NB4 (cell line): ENCODE measurements around the gene SLC38A10.

ENCODE experiments used
- DNase-seq: peaks from one replicate; pipeline ENCODE4 v3.0.0; 2010; ENCODE audit warnings: low read depth
- H3K4me3 ChIP-seq: one replicate; pipeline ENCODE4 v1.5.1; 2011; ENCODE audit warnings: mild to moderate bottlenecking, low read depth, low read length, moderate library complexity
- CTCF ChIP-seq: IDR thresholded peaks from one replicate; pipeline ENCODE4 v1.5.1; 2012; ENCODE audit warnings: low read depth, low read length
- MAX ChIP-seq: IDR thresholded peaks from 2 replicates; pipeline ENCODE4 v1.6.1; 2011; ENCODE audit warnings: low read depth, low read length
- MYC ChIP-seq: IDR thresholded peaks from 2 replicates; pipeline ENCODE4 v1.6.1; 2011; ENCODE audit warnings: low read depth, low read length
- POLR2A ChIP-seq: IDR thresholded peaks from 2 replicates; pipeline ENCODE4 v1.6.1; 2011; ENCODE audit warnings: mild to moderate bottlenecking; ENCODE audit not compliant: insufficient read length; ENCODE audit errors: extremely low read depth

The SLC38A10 gene

GRCh38 chr17:81298991-81299738 is 4.1 kb upstream of the SLC38A10 start:
- no peak for DNase-seq
- H3K4me3 ChIP-seq: no peak overlapping the region
- TF ChIP-seq MAX (no peak), CTCF (no peak), MYC (no peak), POLR2A (no peak)

- no peak for DNase-seq
- no peak for TF ChIP-seq MYC
- TF ChIP-seq CTCF: no peak
- no peak for TF ChIP-seq POLR2A
- no peak for TF ChIP-seq MAX
- H3K4me3 ChIP-seq: no peak overlapping the region
Measured at GRCh38 chr17:81298325-81298990, 3.4 kb upstream of the SLC38A10 start.

GRCh38 chr17:81295676-81296381 is 722 bp upstream of the SLC38A10 start:
- H3K4me3 ChIP-seq: peak overlapping the region; percentile 88
- peak; percentile 70 for DNase-seq
- 0 out of 2 replicates have a peak, but pooled peaks have one; percentile 13 for TF ChIP-seq MYC
- peak; percentile 42 for TF ChIP-seq CTCF
- no peak for TF ChIP-seq POLR2A
- TF ChIP-seq MAX: peak; percentile 41

GRCh38 chr17:81294512-81295030 is 536 bp downstream of the SLC38A10 start:
- H3K4me3 ChIP-seq: peak overlapping the region; percentile 88
- peak; percentile 51 for DNase-seq
- TF ChIP-seq MYC (no peak), MAX (no peak), POLR2A (no peak), CTCF (no peak)

GRCh38 chr17:81292450-81292849 is 2.7 kb downstream of the SLC38A10 start:
- DNase-seq: no peak
- no peak overlapping the region for H3K4me3 ChIP-seq
- TF ChIP-seq POLR2A (no peak), MYC (no peak), CTCF (no peak), MAX (no peak)
